Neural crest cell (in vitro differentiated cells): ENCODE results near the gene FRMD4A. TPM values are rescaled to one million over a fixed set of nuclear protein-coding genes. Genes with fewer than 3 reads are reported as not detected.

Source experiments
- DNase-seq: peaks from one replicate; pipeline ENCODE4 v3.0.0; 2021; ENCODE audit warnings: low read depth, mixed read lengths, low spot score
- H3K27ac Mint-ChIP-seq: one replicate; pipeline ENCODE4 v1.8.0; 2021; ENCODE audit warnings: mild to moderate bottlenecking, mixed read lengths; ENCODE audit not compliant: unreplicated experiment
- H3K27me3 Mint-ChIP-seq: 2 replicates; pipeline ENCODE4 v1.8.0; 2021; ENCODE audit warnings: low read depth, mild to moderate bottlenecking, mixed read lengths
- H3K36me3 Mint-ChIP-seq: 2 replicates; pipeline ENCODE4 v1.8.0; 2021; ENCODE audit warnings: low read depth, mild to moderate bottlenecking, mixed read lengths
- H3K4me1 Mint-ChIP-seq: 2 replicates; pipeline ENCODE4 v1.8.0; 2021; ENCODE audit warnings: mixed read lengths
- H3K4me3 Mint-ChIP-seq: one replicate; pipeline ENCODE4 v1.8.0; 2021; ENCODE audit warnings: mild to moderate bottlenecking, mixed read lengths
- H3K9me3 Mint-ChIP-seq: 2 replicates; pipeline ENCODE4 v1.8.0; 2021; ENCODE audit warnings: mixed read lengths
- total RNA-seq: library from RNA; stranded (reverse); gene quantifications from 2 replicates; pipeline ENCODE4 v1.2.1, GENCODE V29; 2021
- TF ChIP-seq, protein P1 (sequence below): fragments of 200-600 bp; sonication (generic); conservative IDR thresholded peaks from 2 replicates; pipeline ENCODE4 v1.5.0; 2021; ENCODE audit warnings: antibody characterized with exemption, mild to moderate bottlenecking

FRMD4A gene
- total RNA-seq, 1 donor from 2014 or later, result 65.3 TPM

DNA sequence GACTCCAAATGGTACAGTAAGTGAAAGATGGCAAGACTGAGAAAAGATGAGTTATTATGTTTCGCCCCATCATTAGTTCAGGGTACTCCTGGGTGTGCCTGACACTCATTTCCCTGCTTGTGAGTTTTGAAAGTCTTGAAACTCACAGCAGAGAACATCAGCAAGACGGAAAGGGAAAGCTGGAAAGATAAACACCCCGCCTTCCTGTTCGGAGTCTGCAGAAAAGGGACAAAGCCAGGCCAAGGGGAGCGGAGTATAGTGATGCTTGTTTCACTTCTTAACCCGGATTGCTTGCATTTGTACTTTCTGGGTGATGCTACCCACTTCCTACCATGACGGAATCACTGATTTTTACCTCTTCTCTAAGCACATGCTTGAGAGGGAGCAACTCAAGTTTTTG, 294.5 kb downstream of the FRMD4A start:
- Mint-ChIP-seq H3K36me3 (no peaks in the 10 kb centered on the region), H3K4me1 (peaks cover 23% of the 10 kb centered on the region), H3K27ac (peak overlapping the region; percentile 60), H3K27me3 (no peaks in the 10 kb centered on the region), H3K9me3 (no peaks in the 10 kb centered on the region), H3K4me3 (no peak overlapping the region)
- TF ChIP-seq, protein P1, sequence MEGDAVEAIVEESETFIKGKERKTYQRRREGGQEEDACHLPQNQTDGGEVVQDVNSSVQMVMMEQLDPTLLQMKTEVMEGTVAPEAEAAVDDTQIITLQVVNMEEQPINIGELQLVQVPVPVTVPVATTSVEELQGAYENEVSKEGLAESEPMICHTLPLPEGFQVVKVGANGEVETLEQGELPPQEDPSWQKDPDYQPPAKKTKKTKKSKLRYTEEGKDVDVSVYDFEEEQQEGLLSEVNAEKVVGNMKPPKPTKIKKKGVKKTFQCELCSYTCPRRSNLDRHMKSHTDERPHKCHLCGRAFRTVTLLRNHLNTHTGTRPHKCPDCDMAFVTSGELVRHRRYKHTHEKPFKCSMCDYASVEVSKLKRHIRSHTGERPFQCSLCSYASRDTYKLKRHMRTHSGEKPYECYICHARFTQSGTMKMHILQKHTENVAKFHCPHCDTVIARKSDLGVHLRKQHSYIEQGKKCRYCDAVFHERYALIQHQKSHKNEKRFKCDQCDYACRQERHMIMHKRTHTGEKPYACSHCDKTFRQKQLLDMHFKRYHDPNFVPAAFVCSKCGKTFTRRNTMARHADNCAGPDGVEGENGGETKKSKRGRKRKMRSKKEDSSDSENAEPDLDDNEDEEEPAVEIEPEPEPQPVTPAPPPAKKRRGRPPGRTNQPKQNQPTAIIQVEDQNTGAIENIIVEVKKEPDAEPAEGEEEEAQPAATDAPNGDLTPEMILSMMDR, result no peak
- DNase-seq, result no peak

DNA sequence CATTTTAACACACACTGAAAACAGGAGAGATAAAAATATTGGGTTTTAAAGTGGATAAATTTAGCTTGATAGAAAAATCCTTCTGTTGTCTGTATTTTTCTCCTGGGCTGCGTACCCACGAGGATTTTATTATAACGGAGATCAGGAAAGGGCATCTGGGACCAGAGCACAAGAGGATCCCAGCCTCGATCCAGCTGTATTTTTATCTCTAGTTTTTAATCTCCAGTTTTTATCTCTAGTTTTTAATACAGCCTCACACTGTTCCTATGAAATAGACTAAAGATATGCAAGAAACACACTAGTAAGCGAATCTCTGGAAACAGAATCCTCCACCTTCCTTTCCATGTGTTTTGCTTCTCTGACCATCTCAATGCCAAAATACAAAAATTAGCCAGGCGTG, 295.2 kb downstream of the FRMD4A start:
- DNase-seq, result no peak
- TF ChIP-seq, protein P1, result no peak
- Mint-ChIP-seq H3K36me3 (no peaks in the 10 kb centered on the region), H3K4me1 (peaks cover 21% of the 10 kb centered on the region), H3K27ac (no peak overlapping the region), H3K4me3 (no peak overlapping the region), H3K27me3 (no peaks in the 10 kb centered on the region), H3K9me3 (no peaks in the 10 kb centered on the region)

DNA sequence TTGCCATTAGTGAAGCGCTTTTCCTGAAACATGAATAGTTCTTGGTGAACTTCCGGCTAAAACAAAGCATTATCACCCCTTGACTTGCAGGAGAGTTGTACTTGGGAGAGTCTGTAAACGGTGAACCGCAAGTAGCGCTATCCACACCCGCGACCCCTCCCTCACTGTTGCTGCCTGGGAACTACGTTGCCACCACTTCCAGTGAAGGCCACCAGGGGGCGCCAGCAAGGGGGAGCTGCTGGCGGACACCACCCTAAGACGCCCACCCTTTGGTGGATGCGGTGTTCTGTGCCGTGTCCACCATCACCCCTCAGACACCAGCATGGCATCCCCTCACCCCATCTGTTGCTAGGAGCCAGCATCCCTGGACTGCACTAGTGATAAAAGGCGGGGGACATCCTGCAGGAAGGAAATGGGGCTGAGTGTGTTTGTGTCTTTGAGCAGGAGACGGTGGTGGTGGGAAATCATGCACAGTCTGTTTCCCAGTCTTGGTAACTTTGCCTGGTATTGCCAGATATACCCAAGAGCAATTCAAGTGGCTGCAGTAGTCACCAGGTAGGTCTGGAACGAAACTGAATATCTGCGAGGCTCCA, 298.2 kb downstream of the FRMD4A start:
- peaks cover 24% of the 10 kb centered on the region for H3K4me1 Mint-ChIP-seq
- no peaks in the 10 kb centered on the region for H3K27me3 Mint-ChIP-seq
- no peaks in the 10 kb centered on the region for H3K36me3 Mint-ChIP-seq
- TF ChIP-seq, protein P1, result peak; percentile 76
- H3K27ac Mint-ChIP-seq, result no peak overlapping the region
- no peak overlapping the region for H3K4me3 Mint-ChIP-seq
- DNase-seq, result peak; percentile 57
- no peaks in the 10 kb centered on the region for H3K9me3 Mint-ChIP-seq

DNA sequence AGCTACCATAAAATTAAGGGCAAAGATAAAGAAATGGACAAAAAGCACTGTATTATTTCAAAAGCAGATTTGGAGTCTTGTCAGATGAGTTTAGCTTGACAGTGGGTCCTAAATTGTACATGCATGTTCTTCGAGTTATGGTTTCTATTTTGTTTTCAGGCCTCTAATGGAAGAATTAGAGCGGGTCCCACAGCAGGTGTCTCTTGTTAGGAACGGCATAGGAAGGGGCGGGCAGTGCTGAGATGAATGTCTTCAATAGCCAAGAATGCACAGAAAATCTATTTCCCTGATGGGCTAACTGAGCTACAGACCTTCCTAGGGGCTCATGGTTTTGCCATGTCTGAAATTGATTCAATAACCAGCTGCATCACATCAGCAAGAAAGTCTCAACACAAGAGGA, 304.4 kb downstream of the FRMD4A start:
- no peaks in the 10 kb centered on the region for H3K27me3 Mint-ChIP-seq
- H3K9me3 Mint-ChIP-seq, result no peaks in the 10 kb centered on the region
- no peak for DNase-seq

DNA sequence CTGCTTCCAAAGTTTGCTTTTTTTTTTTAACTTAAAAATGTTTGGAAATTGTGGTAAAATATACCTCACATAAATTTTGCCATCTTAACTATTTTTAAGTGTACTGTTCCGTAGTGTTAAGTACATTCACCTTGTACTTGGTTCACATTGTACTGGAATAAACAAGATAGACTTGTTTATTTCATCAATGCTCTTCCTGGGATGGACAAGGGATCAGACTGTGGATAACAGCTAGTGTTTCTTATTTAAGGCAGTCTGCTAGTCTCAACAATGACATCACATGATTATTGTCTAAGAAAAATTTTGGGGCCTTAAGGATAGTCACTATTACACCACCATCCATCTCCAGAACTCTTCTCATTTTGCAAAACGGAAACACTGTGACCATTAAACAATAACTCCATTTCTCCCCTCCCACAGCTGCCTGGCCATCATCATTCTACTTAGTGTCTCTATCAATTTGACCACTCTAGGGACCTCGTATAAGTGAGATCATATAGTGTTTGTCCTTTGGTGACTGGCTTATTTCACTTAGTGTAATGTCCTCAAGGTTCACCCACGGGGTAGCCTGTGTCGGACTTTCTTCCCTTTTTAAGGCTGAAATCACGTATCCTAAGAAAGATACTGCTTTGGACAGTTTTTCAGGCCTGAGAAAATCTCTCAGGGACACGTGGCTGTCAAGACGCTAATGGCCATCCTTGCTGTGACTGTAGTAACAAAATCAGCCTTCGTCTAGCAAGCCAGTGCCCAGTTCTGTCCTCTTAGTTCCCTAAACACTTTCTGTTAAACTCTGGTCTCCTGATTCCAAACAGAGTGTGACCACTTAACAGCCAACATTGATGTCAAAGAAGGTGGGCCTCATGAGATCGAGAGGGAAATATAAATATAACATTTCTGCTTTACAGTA, 305.2 kb downstream of the FRMD4A start:
- H3K27me3 Mint-ChIP-seq, result no peaks in the 10 kb centered on the region
- H3K4me3 Mint-ChIP-seq, result peak overlapping the region; percentile 88
- no peaks in the 10 kb centered on the region for H3K9me3 Mint-ChIP-seq
- DNase-seq, result no peak
- H3K4me1 Mint-ChIP-seq, result peaks cover 64% of the 10 kb centered on the region
- no peaks in the 10 kb centered on the region for H3K36me3 Mint-ChIP-seq
- H3K27ac Mint-ChIP-seq, result peak overlapping the region; percentile 90
- TF ChIP-seq, protein P1, result no peak

More for the DNA sequence above, 304.4 kb downstream of the FRMD4A start:
- Mint-ChIP-seq H3K27ac (no peak overlapping the region), H3K4me1 (peaks cover 65% of the 10 kb centered on the region), H3K4me3 (no peak overlapping the region), H3K36me3 (no peaks in the 10 kb centered on the region)
- TF ChIP-seq, protein P1, result no peak
